Measurements from ENCODE around the gene ZNF710.

DNA sequence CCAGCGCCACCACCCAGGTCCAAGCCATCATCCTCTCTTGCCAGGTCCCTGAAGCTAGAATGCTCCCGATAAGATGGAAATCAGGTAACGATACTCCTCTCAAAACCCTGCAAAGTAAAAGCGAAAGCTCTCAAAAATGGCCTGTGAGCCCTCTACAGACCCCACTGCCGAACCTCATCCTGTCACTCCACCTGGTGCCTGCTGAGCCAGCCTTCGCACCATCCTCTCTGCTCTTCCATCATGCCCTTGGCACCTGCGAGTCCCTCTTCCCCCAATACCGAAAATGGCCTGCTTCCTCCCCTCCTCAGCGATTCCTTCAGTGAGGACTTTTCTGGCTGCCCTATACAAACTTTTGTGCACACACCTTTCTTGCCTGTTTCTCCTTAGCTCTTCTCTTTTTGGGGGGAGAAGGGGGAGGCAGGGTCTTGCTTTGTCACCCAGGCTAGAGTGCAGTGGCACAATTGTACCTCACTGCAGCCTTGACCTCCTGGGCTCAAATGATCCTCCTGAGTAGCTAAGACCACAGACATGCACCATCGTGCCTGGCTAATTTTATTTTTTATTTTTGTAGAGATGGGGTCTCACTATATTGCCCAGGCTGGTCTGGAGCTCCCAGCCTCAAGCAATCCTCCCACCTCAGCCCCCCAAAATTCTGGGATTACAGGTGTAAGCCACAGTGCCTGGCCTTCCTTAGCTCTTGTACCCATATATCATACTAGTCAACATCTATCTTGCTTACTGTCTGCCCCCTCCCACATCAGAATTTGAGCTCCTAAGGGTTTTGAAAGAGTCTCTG lies 98.1 kb downstream of the ZNF710 start:
- TF ChIP-seq POLR2A (IDR thresholded peaks at IDR 0.05; ENCODE audit: low read length) = no peak
- TF ChIP-seq GATA1 (IDR thresholded peaks at IDR 0.05; ENCODE audit: low read depth, low read length) = no peak

Data from erythroblast (primary cell).